ENCODE data around the gene KCNK5.

KCNK5 gene

GRCh38 chr6:39170389-39170788 is 58.9 kb downstream of the KCNK5 start:
- DNase-seq = no peak

- no peak for DNase-seq
Observed at GRCh38 chr6:39169448-39170344, 59.6 kb downstream of the KCNK5 start.

GRCh38 chr6:39167866-39168625 is 61.2 kb downstream of the KCNK5 start:
- DNase-seq = no peak

- no peak for DNase-seq
Observed at GRCh38 chr6:39167321-39167720, 62.0 kb downstream of the KCNK5 start.

- no peak for DNase-seq
Observed at GRCh38 chr6:39166912-39167290, 62.4 kb downstream of the KCNK5 start.

DNA sequence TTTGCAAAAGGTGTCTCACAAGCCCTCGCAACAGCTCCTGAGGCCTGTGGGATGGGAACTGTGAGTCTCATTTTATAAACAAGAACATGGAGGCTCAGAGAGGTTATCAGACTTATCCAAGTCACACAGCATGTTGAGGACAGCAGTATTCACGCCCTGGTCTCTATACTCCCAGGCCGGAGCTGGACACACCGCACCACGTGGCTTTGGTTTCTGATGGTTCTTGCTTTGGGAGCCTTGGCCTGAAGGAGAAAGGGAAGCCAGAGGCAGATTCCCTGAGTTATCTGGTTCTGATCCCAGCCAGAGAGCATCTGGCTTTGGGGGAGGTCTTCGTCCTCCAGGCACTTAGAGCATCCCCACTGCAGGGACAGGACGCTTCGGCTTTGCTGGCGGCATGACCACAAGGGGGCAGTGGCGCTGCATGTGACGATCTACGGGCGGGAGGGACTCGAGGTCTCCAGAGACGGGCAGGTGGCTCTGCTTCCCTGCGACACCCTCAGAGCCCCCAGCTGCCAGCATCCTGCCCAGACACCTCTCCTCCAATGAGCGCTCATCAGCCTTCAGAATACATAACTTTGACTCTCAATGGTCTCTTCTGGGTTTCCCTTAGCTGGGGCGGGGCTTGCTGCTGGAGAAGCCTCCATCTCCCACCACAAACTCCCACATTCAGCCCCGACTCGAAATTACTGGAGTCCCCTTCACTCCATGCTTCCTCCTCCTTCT is 62.9 kb downstream of the KCNK5 start:
- peak in 1 of 2 experiments; percentile 37 for DNase-seq

GRCh38 chr6:39157511-39157910 is 71.8 kb downstream of the KCNK5 start:
- DNase-seq = no peak

DNA sequence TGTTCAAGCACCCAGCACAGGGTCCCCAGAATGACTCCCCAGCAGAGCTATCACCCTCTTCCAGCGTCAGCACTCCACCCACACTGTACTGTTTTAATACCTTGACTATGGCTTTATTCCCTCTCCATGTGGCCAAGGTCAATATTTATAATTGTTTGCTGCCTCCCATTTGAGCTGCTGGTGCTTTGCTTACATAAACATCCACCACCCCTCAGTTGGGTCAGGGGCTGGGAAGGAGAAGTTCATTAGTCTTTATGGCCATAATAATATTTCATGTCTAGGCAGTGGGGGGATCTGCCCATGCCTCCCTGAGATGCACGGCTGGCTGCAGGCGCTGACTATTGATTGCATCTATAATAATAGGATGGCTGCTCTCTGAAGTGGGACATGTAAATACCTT is 72.5 kb downstream of the KCNK5 start:
- no peak for DNase-seq

GRCh38 chr6:39154705-39155104 is 74.6 kb downstream of the KCNK5 start:
- DNase-seq = no peak

- DNase-seq = no peak
Observed at GRCh38 chr6:39153766-39154397, 75.4 kb downstream of the KCNK5 start.

DNA sequence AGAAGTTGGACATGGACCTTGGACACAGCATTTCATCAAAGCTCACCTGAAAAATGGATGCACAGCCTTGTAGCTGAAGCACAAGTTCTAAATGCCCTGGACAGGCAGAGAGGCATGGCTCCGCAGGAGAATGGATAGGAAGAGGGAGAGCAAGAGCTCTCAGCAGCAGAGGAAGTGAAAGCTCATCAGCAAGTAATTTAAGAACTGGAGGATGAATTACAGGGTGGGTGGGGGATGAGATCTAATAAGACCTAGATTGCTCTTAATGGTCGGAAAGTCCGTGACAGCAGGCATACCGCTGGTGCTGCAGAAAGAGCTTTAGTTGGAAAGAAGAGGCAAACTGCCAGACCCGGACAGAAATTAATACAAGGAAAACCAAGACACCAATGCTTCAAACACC is 77.0 kb downstream of the KCNK5 start:
- DNase-seq = no peak

DNA sequence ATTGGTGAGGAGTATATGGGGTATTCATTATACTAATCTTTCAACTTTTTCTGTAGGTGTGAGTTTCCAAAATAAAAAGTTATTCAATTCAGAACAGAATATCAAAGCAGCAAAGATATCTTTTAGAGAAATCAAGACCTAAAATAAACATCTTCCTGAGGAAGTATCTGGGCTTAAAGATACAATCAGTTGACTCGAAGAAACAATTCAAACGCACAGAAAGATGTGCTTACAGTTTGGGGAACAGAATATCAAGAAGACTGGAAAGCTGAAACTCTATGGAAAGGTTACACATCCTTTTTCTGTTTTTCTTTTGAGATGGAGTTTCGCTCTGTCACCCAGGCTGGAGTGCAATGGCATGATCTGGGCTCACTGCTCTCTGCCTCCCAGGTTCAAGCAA is 78.1 kb downstream of the KCNK5 start:
- DNase-seq = no peak

DNA sequence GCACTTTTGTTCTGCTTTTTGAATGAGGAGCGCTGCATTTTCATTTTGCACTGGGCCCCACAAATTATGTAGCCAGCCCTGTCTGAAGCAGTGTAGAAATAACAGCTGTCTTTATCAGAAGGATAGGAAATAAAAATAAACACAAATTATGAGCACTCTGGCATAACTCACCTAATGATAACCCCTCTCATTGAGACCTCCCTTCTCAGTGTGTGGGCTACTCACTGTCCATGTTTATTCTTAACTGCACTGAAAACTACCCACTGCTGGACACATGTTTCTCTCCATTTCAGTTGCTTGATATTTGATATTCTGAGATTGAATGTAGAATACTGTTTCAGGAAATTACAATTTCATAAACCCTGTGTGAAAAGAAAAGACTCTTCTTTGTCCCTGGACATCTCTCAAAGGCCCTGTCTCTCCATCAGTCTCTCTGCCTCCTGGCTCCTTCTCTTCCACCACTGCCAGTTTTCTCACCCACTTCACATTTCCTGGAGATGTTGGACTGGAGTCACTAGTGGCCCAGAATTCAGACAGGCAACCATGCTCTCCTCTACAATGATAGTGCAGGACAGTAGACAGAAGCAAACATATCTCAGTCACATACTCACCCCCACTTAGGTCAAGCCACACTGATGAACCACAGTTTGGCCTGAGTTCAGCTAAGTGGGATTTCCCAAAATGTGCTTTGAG is 84.6 kb downstream of the KCNK5 start:
- no peak for DNase-seq

DNA sequence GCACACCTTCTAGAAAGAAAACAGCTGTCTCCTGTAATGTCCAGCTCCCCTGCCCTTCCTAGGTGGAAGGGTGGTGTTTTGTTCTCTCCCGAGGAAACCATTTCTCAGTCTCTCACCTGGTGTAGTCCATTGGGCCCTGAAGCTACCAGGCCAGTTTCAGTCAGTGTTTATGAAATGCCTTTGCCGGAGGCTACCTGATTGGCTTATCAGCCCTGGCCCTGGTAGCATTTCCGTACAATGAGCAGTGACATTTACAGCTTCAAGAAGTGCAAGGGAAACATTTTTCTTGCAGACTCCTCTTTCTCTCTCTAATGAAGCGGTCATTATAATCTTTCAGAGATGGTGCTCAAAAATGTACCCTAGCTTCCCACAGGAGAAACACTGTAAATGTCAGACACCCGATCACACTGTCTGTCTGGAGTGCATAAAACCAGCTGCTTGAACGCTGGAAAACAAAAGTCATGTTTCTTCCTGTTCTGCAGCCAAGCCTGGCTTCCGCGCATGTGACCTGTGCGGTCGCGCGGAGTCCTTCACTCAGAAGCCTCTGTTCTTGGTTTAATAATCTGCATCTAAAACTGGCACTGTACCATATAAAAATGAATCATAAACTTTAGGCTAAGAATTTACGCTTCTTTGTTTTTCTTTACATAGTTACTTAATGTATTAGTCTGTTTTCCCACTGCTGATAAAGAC is 85.9 kb downstream of the KCNK5 start:
- no peak for DNase-seq

DNA sequence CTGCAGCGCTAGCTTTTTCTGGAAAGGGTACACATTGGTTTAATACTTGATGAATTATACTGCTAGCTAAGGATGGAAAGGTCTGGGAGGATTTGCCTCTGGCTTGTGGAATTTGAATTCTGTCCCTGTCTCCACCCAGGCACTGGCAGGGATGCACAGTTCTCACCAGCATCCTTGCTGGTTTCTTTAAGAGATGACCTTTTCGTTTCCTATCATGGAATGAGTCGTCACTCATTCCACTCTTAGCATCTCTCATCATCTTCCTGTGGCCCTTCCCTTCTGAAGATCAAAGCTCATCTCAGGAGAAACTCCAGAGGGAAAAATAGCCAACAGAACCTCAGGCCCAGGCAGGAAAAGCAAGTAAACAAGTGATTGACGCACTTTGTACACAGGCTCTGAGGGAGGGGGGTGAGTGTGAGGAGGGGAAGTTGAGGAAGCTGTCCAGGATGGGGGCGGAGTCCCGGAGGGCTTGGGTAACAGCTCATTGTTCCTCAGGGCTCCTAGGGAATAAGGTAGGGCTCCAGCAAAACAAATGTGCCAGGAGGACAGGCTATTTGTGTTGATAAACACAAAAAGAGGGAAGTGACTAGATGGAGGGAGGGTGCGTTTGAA is 88.6 kb downstream of the KCNK5 start:
- DNase-seq = no peak
